Cardiac fibroblast (primary cell): ENCODE results near the gene RAPGEF1.
"Not testable (repeated sequence)": the region's sequence is repeated elsewhere in the genome, so short reads cannot be mapped to it uniquely, and the experiment has no call there.

ENCODE experiments used
- DNase-seq, 2 donors: peaks; one replicate each; pipeline versions ENCODE4 v3.0.0 to v3.0.0-alpha.2; 2010; ENCODE audit warnings: low read depth in 2 of 2
- H3K4me3 ChIP-seq, 2 donors: replicated peaks in 1 of 2; 1 replicate in 1 of 2; 2 replicates in 1 of 2; pipeline ENCODE4 v1.5.1; 2011; ENCODE audit warnings: low read depth in 2 of 2, low read length in 2 of 2, mild to moderate bottlenecking in 2 of 2, moderate library complexity in 1 of 2
- CTCF ChIP-seq: IDR thresholded peaks from one replicate; pipeline ENCODE4 v1.5.1; 2011; ENCODE audit warnings: low read depth, mild to moderate bottlenecking, low read length, inconsistent platforms

The RAPGEF1 gene

GRCh38 chr9:131663288-131663687 lies 76.6 kb downstream of the RAPGEF1 start:
- TF ChIP-seq CTCF, result no peak
- H3K4me3 ChIP-seq, result no peak overlapping the region
- DNase-seq, result no peak

- DNase-seq, result not testable (repeated sequence)
These were observed 77.6 kb downstream of the RAPGEF1 start for GRCh38 chr9:131662289-131662621.

GRCh38 chr9:131661568-131662288 lies 78.1 kb downstream of the RAPGEF1 start:
- TF ChIP-seq CTCF, result no peak
- H3K4me3 ChIP-seq, result no peak overlapping the region
- no peak for DNase-seq

More at GRCh38 chr9:131662289-131662621, 77.6 kb downstream of the RAPGEF1 start:
- H3K4me3 ChIP-seq, result not testable (repeated sequence)

- no peak for TF ChIP-seq CTCF
- H3K4me3 ChIP-seq, result no peak overlapping the region
- no peak for DNase-seq
These were observed 79.1 kb downstream of the RAPGEF1 start for GRCh38 chr9:131660466-131661405.

- peak; percentile 84 to 95 for DNase-seq
- no peak overlapping the region for H3K4me3 ChIP-seq
These were observed 81.3 kb downstream of the RAPGEF1 start for GRCh38 chr9:131658377-131659129.

GRCh38 chr9:131657940-131658339 lies 81.9 kb downstream of the RAPGEF1 start:
- no peak for TF ChIP-seq CTCF
- DNase-seq, result peak; percentile 46 to 79
- H3K4me3 ChIP-seq, result no peak overlapping the region

More at GRCh38 chr9:131658377-131659129, 81.3 kb downstream of the RAPGEF1 start:
- no peak for TF ChIP-seq CTCF
